T-helper 1 cell treated with Interleukin-12 subunit alpha and Interleukin-12 subunit beta and Interleukin-4 antibody, amounts not matched to agents 30 ng/mL and 1 ng/mL, for 36 hours (primary cell): ENCODE results near the gene ZNF493. TPM values are rescaled to one million over a fixed set of nuclear protein-coding genes. Genes with fewer than 3 reads are reported as not detected.

Experiments
- intact Hi-C: fragments of 100-400 bp; cut with micrococcal nuclease; formaldehyde crosslinking; loops from one replicate; pipeline ENCODE4 v1.15.1; 2024
- total RNA-seq: library from RNA; stranded (reverse); gene quantifications from 2 replicates; pipeline ENCODE4 v1.2.3, GENCODE V29; 2022

ZNF493 gene
- total RNA-seq, result 16.6 and 18.0 TPM in 2 replicates

DNA sequence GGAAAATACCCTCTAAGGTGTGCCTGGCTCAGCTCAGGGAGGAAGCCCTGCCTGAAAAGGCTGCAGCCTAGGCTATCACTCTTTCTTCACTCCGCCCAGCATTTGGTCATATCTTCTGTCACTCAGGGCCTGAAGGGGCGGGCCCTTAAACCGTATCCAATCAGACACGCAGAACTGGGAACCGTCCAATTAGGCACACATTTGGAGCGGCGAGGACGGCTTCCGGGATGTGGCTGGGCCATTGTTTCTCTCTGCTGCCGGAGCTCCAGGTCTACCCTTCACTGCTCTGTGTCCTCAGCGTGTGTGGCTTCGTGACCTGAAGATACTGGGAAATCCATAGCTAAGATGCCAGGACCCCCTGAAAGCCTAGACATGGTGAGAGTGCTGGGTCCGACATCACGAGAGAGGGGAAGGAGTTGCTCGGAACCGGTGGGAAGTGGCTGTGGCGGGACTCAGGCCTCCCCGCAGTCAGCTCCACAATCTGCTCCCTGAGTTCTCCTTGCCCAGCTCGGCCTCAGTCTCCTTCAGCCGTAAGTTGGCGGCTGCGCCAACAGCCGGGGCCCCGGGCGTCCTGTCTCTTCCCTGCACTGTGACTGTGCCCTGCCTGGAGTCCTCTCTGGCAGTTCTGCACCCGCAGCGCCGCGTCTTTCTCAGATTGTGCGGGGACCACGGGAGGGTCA, at the start of gene ZNF493:
ZNF493 (plus strand) TSS at position 241 of the 680 bp plus-strand sequence; CDS start at position 346, 105 bp downstream.
- intact Hi-C loops, result loop anchor here (1.0 to 5.0 kb wide), 14 partner anchors 39 to 1530 kb away; partner anchors contain the start of genes ZNF100, ZNF253, ZNF429 and ZNF43

DNA sequence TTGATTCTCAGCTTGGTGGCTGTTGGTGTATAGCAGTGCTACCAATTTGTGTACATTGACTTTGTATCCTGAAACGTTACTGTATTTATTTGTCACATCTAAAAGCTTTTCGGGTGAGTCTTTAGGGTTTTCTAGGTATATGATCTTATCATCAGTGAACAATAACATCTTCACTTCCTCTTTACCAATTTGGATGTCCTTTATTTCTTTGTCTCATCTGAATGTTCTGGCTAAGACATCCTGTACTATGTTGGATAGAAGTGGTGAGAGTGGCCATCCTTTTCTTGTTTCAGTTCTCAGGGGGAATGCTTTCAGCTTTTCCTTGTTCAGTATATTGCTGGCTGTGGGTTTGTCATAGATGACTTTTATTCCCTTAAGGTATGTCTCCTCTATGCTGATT, 44.1 kb upstream of the ZNF493 start:
- intact Hi-C loops, result no loop called here

DNA sequence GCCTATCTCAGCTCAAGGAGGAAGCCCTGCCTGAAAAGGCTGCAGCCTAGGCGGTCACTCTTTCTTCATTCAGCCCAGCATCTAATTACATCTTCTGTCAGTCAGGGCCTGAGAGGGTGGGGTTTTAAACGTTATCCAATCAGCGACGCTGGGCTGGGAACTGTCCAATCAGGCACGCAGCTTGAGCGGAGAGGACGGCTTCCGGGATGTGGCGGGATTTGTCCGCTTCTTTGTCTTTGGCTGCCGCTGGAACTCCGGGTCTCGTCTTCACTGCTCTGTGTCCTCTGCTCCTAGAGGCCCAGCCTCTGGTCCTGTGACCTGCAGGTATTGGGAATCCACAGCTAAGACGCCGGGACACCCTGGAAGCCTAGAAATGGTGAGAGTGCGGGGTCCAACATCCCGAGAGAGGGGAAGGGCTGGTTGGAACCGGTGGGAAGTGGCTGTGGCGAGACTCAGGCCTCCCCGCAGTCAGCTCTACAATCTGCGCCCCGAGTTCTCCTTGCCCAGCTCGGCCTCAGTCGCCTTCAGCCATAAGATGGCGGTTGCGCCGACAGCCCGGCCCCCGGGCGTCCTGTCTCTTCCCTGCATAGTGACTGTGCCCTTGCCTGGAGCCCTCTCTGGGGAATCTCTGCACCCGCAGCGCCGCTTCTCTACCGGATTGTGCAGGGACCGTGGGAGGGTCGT, 38.0 kb upstream of the ZNF493 start, which contains the start of gene ZNF738:
ZNF738 (plus strand) TSS at position 233 of the 684 bp plus-strand sequence; CDS start at position 374, 141 bp downstream.
- intact Hi-C loops, result loop anchor here (1.0 kb wide), 5 partner anchors 30 to 583 kb away; partner anchors contain the start of genes ZNF429, ZNF493, ZNF66 and ZNF708

DNA sequence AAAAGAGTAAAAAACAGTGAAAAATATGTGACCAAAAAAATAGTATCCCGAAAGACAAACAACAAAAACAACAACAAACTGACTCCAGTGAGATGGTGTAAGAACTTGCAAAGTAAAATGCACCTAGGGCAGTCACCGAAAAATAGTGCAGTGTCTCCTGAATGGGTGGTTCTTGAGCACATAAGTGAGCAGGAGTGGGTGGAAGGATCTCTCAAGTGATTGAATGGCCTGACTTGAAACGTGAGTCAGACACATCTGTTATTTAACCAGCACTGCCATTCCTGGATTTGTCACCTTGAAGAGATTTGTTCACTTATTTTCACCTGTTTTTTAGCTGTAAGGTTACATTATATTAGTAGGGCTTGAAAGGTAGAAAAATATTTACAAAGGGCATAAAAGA, 34.6 kb upstream of the ZNF493 start:
- intact Hi-C loops, result no loop called here

DNA sequence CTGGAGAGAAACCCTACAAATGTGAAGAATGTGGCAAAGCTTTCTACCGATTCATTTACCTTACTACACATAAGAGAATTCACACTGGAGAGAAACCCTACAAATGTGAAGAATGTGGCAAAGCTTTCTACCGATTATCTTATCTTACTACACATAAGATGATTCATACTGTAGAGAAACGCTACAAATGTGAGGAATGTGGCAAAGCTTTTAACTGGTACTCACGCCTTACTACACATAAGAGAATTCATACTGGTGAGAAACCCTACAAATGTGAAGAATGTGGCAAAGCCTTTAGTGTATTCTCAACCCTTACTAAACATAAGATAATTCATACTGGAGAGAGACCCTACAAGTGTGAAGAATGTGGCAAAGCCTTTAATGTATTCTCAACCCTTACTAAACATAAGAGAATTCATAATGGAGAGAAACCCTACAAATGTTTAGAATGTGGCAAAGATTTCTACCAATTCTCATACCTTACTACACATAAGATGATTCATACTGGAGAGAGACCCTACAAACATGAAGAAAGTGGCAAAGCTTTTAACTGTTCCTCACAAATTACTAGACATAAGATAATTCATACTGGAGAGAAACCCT, 12.9 kb upstream of the ZNF493 start:
- intact Hi-C loops, result no loop called here

DNA sequence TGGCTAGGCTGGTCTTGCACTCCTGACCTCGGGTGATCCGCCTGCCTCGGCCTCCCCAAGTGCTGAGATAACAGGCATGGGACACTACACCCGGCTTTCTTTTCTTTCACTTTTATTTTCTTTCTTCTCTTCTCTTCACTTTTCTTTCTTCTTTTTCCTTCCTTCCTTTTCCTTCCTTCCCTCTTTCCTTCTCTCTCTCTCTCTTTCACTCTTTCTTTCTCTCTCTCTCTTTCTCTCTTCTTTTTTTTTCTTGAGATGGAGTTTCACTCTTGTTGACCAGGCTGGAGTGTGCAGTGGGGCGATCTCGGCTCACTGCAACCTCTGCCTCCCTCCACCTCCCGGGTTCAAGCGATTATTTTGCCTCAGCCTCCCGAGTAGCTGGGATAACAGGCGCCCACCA, 812 bp upstream of the ZNF493 start:
- intact Hi-C loops, result loop anchor here (2.0 to 5.0 kb wide), 8 partner anchors 375 to 1529 kb away; partner anchors contain the start of genes ZNF253, ZNF43, ZNF430 and ZNF486

DNA sequence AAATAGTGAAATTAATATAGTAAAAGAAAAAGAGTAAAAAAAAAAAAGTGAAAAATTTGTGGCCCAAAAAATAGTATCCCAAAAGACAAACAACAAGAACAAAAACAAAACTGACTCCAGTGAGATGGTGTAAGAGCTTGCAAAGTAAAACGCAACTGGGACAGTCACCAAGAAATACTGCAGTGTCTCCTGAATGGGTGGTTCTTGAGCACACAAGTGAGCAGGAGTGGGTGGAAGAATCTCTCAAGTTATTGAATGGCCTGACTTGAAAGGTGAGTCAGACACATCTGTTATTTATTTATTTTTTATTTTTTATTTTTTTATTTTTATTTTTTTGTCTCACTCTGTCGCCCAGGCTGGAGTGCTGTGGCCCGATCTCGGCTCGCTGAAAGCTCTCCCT, 1.9 kb downstream of the ZNF493 start:
- intact Hi-C loops, result loop anchor here (5.0 kb wide), 6 partner anchors 402 to 1532 kb away; partner anchors contain the start of genes ZNF253, ZNF43, ZNF486 and ZNF66

DNA sequence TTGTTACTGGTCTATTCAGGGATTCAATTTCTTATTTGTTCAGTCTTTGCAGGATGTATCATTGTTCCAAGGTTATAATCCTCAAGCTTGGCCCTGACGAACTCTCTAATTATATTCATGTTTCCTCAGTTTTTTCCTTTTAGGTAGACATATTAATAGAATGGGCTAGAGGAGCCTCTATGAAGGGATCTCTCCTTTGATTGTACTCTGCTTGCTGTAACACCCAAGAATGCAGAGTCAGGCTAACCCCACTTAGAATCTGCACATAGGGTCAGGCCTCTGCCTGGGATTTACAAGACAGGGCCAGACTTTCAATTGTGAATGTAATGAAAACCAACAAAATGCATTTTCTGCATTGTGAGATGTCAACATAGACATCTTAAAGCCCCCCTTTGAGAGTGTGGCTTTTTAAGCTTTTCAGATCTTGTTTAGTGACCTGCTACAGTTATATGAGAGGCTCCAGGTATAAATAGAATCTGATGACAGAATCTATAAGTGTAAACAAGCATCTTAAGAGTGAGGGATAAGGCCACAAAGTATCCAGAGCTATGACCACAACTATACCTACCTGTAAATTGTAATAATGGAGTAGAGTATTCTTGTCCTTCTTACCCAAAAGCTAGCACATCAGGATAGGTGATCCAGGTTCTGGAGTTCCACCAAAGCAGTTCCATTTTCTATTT, 5.5 kb downstream of the ZNF493 start:
- intact Hi-C loops, result no loop called here

DNA sequence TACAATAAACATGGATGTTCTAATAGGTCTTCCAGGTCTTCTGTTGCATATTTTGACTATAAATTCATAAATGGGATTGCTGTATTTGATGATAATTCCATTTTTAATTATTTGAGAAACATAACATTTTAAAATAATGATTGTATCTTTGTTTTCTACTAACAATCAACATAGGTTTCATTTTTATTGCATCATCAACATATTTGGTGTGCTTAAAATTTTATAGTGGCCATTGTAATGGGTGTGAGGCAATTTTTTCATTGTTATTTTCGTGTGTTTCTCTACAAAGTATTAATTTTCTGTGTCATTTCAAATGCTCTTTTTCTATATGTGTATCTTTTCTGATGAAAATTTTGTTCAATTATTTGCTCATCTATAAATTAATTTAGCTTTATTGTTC, 13.2 kb downstream of the ZNF493 start:
- intact Hi-C loops, result no loop called here

DNA sequence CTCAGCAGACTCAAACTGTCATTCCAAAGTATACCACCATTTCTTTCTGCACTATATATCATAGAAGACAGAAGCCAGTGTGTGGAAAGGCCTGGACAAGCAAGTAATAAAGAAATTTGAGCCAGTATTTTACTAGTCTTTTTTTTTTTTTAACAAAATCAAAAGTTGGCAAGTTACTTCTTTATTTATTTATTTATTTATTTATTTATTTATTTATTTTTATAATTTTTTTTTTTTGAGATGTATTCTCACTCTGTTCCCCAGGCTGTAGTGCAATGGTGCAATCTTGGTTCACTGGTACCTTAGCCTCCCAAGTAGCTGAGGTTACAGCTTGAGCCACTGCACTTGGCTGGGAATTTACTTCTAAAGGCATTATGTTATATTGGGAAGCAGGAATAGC, 25.3 kb downstream of the ZNF493 start:
- intact Hi-C loops, result no loop called here

DNA sequence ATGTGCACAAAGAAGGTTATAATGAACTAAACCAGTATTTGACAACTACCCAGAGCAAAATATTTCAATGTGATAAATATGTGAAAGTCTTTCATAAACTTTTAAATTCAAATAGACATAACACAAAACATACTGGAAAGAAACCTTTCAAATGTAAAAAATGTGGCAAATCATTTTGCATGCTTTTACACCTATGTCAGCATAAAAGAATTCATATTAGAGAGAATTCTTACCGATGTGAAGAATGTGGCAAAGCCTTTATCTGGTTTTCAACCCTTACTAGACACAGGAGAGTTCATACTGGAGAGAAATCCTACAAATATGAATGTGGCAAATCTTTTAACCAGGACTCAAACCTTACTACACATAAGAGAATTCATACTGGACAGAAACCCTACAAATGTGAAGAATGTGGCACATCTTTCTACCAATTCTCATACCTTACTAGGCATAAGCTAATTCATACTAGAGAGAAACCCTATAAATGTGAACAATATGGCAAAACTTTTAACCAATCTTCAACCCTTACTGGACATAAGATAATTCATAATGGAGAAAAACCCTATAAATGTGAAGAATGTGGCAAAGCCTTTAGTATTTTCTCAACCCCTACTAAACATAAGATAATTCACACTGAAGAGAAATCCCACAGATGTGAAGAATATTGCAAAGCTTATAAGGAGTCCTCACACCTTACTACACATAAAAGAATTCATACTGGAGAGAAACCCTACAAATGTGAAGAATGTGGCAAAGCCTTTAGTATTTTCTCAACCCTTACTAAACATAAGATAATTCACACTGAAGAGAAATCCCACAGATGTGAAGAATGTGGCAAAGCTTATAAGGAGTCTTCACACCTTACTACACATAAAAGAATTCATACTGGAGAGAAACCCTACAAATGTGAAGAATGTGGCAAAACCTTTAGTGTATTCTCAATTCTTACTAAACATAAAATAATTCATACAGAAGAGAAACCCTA, 26.4 kb downstream of the ZNF493 start:
- intact Hi-C loops, result no loop called here

DNA sequence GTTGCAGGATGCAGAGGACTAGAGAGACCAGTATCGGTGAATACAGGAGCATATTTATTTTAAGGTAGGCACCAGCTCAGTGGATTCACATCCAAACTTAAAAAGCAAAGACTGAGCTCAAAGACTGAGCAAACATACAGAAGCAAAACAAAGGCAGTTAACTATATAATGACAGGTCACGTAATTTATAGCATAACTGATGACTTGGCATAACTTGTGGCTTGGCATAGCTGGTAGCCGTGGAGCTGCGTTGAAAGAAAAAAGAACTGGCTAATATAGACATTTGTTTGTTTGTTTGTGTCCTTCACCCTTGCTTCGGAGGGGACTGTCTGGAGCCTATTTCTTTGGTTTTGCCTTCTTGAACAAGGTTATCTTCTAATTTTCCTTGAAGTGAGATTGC, 33.7 kb downstream of the ZNF493 start:
- intact Hi-C loops, result no loop called here

DNA sequence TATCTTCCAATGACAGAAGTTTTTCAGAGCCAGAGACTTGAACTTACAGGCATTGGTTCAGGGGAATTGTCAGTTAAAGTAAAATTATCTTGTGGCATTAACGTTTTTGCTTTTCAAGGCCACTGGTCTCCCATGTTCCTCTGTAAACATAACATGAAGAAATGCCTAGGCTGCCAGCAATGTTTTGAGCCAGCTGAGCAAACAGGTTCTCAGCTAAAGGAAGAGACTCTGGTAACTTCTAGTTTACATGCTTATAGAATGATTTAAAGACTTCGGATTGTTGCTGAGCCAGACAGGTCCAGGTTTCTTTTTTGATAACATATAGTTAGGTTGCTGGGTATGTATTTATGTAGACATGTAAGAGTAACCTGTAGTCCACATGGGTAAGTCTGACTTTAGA, 35.7 kb downstream of the ZNF493 start:
- intact Hi-C loops, result no loop called here

DNA sequence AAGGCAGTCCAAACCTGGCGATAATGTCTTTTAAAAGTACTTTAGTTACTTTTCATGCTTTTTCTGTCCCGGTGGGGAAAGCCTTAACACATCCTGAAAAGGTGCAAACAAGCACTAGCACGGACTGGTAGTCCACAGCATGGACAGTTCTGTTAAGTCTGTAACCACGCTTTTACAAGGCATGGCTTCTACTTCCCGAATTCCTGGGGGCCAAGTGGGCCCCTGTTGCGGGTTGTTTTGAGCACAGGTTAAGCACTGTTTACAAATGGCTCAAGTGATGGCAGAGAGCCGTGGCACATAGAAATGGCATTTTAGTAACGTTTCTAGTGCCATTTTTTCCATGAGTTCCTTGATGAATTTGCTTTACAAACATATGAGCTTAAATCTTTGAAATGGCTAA, 37.6 kb downstream of the ZNF493 start:
- intact Hi-C loops, result no loop called here

DNA sequence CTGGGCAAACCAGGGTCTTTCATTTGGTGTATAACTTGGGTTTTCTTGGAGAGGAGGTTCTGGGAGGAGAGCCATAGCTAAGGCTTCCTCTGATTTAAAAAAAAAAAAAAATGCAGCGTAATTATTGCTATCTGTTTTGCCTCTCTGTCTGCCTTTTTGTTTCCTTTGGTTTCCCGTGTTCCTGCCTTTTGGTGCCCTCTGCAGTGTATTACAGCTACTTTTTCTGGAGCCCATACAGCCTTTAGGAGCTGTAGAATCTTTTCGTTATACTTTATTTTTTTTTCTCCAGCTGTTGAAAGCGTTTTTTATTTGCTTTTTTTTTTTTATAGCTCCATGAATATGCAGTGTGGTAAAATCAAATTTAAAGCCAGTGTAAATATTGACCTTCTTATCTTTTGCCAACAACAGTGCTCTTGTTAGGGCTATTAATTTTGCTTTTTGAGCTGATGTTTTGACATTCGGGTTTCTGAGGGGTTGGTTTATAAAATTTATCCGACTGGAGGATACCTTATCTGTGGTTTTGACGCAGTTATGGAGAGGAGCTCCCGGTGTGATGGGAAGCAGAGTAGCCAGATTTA, 38.1 kb downstream of the ZNF493 start:
- intact Hi-C loops, result no loop called here

DNA sequence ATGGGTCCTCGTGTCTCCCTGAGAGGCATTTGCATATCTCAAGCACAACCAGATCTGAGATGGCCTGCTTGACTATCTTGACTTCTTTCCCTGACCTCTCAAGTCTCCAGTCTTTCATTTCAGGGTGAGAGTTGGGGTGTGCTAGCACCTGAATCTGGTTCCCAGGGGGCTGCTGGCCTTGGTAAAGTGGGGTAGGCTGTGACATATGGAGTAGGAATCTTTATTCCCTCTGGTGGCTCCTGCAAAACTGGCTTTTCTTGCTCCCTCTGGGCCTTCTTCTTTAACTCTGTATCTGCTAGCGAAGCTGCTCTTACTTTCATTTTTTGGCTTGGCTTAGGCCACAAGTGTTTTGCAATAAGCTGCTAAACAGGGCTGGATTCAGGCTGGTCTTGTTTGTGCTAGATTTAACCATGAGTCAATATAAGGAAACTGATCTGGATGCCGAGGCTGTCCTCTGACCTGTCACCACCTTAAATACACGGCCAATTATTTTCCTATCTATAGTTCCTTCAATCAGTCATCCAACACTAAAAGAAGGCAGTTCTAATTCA, 42.3 kb downstream of the ZNF493 start:
- intact Hi-C loops, result no loop called here

DNA sequence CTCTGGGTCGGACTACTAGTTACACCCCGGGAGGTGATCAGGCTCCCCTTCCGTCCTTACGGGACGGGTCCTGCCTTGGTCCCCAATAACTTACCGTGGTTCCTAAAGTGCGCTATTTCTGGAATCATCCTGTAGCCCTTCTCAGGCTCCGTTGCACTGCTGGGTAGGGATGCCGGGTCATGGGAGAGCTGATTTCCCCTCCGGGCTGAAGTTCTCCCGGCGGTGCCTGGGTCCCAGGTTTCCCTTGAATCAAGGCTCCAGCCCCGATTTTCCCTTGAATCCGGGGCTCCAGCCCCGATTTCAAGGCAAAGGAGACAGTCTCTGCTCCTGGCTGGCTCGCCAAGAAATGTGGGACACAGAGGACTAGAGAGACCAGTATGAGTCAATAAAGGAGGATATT, 43.4 kb downstream of the ZNF493 start:
- intact Hi-C loops, result no loop called here

DNA sequence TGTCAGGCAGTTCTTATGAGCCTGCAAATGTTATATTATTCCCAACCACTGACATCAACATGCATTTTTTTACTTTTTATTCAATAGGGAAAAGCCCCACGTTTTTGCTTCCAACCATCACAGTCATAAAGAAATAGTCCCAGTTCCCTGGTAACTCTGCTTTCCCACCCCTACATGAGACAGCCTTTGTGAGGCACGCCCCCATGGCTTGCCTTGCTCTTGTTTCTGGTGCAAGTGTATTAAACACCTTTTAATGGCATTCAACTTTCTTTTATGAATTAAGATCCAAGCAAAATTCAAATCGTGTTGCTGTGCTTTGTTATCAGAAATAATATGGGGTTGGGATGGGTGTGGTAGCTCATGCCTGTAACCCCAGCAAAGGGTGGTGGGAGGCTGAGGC, 54.3 kb downstream of the ZNF493 start:
- intact Hi-C loops, result no loop called here

DNA sequence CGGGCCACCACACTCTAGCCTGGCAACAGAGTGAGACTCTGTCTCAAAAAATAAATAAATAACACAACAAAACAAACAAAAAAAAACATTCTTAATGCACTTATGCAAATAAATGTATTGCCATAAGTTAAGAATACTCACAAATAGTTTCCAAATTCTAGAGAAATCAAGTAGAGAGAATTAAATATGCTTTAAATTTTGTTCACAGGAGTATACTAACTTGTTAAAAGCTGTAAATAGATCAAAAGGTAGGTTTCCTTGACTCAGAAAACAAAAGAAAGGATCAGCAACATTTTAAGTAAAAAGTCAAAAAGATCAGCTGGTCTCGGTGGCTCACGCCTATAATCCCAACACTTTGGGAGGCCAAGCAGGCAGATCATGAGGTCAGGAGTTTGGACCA, 58.0 kb downstream of the ZNF493 start:
- intact Hi-C loops, result no loop called here

DNA sequence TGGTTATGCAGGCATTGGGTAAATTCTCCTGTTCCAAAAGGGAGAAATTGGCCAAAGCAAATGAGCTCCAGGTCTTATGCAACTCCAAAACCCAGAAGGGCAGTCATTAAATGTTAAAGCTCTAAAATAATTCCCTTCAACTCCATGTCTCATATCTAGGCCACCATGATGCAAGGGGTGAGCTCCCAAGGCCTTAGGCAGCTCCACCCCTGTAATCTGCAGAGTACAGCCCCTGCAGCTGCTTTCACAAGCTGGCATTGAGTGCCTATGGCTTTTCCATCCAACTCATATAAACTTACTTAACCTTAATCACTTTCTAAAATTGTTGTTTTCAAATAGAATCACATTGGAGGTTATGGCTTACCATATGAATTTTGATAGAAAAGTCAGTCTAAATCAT, 63.8 kb downstream of the ZNF493 start:
- intact Hi-C loops, result no loop called here
